ENCODE measurements around the gene LMNTD2.

LMNTD2 gene

GRCh38 chr11:567629-568292 lies 7.2 kb upstream of the LMNTD2 start:
- DNase-seq = no peak

GRCh38 chr11:567011-567628 lies 6.6 kb upstream of the LMNTD2 start:
- DNase-seq = no peak

DNA sequence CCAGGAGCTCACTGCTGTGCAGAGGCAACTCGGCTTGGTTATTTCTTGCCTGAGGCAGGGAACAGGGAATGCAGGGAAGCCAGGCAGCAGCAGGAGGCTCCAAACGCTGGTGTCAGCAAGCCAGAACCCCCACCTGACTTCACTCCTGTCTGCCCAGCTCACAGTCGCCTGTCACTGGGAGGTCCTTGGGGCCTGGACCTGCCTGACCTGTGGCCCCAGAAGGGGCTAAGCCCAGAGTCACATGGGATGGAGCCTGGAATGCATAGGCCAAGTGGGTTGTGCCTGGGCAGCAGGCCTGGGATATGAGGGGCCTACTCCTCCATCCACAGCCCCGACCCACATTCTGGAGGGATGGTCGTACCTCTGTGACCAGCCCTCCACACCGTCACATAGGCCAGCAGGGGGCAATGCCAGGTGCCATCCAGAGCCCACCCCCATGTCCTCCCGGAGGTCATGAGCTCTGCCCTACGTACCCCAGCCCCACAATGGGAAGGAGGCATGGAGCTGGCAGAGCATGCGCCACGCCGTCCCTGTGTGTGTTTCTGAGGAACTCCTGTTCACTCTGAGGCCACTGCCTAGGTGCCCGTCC lies 5.5 kb upstream of the LMNTD2 start:
- no peak for DNase-seq

- DNase-seq = no peak
Observed at GRCh38 chr11:563812-564578, 3.5 kb upstream of the LMNTD2 start.

DNA sequence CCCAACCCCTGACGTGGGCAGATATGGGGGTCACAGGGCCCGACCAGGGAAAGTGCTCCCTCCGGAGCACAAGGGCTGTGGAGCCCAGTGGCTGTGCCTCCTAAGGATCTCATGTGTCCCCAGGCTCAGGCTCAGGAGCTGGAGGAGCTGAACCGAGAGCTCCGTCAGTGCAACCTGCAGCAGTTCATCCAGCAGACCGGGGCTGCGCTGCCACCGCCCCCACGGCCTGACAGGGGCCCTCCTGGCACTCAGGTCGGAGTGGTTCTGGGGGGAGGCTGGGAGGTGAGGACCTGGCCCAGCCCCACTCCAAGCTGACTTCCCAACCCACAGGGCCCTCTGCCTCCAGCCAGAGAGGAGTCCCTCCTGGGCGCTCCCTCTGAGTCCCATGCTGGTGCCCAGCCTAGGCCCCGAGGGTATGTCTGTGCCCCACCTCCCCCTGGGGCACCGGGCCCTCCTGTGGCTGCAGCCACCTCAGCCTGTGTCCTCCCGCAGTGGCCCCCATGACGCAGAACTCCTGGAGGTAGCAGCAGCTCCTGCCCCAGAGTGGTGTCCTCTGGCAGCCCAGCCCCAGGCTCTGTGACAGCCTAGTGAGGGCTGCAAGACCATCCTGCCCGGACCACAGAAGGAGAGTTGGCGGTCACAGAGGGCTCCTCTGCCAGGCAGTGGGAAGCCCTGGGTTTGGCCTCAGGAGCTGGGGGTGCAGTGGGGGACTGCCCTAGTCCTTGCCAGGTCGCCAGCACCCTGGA lies 2.7 kb upstream of the LMNTD2 start:
- DNase-seq = no peak

- no peak for DNase-seq
Observed at GRCh38 chr11:562046-562645, 1.6 kb upstream of the LMNTD2 start.

DNA sequence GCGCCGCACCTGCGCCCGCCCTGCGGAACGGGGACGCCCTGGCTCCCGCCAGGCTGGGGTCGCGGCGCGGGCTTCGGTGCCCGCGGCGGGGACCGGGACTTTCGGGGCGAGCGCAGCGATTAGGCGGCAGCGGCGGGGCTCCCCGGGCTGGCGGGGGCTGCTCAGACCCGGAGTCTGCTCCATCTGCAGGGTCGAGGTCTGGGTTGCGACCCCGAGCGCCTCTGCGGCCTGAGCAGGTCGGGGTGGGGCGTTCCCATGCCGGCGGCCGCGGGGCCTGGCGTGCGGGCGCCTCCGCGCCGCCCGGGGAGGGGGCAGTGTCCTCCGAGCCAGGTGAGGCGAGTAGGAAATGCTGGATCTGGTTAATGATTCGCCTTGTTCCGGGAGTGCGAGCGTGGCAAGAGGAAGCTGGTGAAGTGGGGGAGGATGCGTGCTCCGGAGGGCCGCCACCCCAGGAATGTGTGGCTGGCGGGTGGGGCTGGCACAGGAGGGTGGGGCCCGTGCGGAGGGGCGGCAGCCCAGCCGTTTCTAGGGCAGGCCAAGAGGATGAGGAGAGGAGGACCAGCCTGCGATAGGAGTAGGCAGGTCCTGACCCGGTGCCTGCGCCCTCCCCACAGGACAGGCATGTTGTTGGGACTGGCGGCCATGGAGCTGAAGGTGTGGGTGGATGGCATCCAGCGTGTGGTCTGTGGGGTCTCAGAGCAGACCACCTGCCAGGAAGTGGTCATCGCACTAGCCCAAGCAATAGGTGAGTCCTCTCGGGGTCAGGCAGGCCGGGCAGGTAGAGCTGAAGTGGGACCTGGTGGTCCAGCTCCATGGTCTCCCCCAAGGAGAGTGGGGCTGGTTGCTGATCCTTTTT lies 838 bp upstream of the LMNTD2 start:
- DNase-seq = peak; percentile 40

DNA sequence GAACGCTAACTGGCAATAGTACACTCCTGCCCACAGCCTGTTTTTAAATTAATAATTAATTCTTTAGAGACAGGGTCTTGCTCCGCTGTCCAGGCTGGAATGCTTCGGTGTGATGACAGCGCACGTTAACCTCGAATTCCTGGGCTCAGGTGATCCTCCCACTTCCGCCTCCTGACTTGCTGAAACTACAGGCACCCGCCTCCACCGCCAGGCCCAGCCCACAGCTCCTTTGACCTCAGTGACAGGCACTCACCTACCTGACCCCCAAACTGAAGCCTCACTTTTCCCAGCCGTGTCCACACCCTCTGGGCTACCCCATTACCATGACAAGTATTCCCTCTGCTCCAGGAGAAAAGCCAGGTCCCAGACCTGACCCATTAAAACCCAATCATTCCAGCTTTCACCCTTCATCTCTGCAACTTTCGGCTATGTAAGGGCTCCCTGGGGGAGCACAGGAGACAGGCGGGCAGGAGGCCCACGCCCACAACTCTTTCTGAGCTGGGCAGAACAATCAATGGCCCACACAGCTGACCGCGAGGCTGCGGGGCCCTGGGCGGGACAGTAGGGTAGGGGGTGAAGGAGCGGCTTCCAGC lies 730 bp downstream of the LMNTD2 start:
- DNase-seq = no peak

GRCh38 chr11:559020-559620 lies 1.4 kb downstream of the LMNTD2 start:
- DNase-seq = no peak

GRCh38 chr11:558503-558902 lies 2.0 kb downstream of the LMNTD2 start:
- DNase-seq = no peak

GRCh38 chr11:557328-558132 lies 3.0 kb downstream of the LMNTD2 start:
- DNase-seq = no peak

GRCh38 chr11:556662-557256 lies 3.8 kb downstream of the LMNTD2 start:
- no peak for DNase-seq

GRCh38 chr11:555780-556661 lies 4.5 kb downstream of the LMNTD2 start:
- peak; percentile 45 for DNase-seq

- no peak for DNase-seq
Observed at GRCh38 chr11:555227-555779, 5.2 kb downstream of the LMNTD2 start.

DNA sequence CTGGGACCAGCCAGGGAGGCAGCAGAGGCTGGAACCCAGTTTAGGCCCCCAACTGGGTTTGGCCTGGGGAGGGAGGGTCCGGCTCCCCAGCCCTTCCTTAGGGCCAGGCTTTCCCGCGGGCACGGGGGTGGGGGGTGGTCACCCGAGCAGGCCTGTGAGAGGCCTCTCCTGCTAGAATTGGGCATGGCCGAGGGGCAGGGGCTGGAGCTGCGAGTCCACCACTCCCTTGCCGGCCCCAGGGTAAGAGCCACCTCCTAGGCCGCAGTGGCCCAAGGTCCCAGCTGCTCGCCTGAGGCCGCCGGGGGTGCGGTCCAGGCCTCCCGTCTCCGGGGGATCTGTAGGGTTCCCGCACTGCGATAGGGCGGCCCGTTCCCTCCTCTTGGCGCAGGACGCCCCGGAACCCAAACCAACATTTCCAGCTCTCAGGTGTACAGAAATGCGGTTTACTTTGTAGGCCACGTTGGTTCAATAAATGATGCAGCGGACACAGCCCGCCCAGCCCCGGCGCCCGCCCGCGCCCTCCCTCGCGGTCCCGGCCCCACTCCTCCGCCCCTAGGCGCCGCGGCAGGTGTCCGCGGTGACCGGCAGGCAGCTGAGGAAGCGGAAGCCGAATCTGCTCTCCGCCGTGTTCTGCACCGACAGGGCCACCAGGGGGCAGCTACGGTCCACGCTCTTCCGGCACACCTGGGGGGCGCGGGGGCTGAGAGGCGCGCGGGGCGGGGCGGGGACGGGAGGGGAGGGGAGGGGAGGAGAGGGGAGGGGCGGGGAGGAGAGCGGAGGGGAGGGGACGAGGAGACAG lies 5.9 kb downstream of the LMNTD2 start:
- peak; percentile 92 for DNase-seq

DNA sequence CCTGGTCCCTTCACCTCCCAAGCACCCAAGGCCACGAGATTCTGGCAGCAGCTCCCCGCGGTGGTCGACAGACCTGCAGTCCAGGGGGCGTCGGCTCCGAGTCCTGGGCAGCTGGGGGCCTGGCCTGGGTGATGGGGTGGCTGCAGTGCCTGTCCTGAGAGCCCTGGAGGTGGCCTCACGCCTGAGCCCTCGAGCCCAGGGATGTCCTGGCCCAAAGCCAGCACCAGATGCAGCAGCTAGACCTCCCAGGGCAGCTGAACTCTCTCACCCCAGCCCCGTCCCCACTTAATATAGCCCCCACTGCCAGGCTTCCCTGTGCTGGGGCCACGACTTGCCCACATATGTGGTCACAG lies 6.6 kb downstream of the LMNTD2 start:
- no peak for DNase-seq
